SU-DHL-6 (cell line): ENCODE measurements around the gene PALLD.

Source experiments
- H2AFZ ChIP-seq: fragments of 200-600 bp; sonication (generic); 2 replicates; pipeline ENCODE4 v1.6.1; 2014; ENCODE audit warnings: low read depth, mild to moderate bottlenecking, moderate library complexity, mixed read lengths, antibody characterized with exemption, low read length; ENCODE audit not compliant: severe bottlenecking
- H3F3A ChIP-seq: fragments of 200-600 bp; shearing (Covaris generic); 2 replicates; pipeline ENCODE4 v1.6.0; 2016; ENCODE audit warnings: antibody characterized with exemption, mild to moderate bottlenecking; ENCODE audit not compliant: insufficient read depth
- H3K27ac ChIP-seq: fragments of 200-600 bp; sonication (generic); 2 replicates; pipeline ENCODE4 v1.5.1; 2016; ENCODE audit warnings: low read depth, mild to moderate bottlenecking, low read length, moderate library complexity, mixed read lengths
- H3K27me3 ChIP-seq: fragments of 200-600 bp; sonication (generic), shearing (Covaris generic); 2 replicates; pipeline ENCODE4 v1.6.0; 2014; ENCODE audit warnings: mild to moderate bottlenecking, low read length
- H3K36me3 ChIP-seq: fragments of 200-600 bp; sonication (generic); 2 replicates; pipeline ENCODE4 v1.6.1; 2014; ENCODE audit warnings: mild to moderate bottlenecking, low read length, mixed read lengths
- H3K4me2 ChIP-seq: fragments of 300-600, 200-600 bp; shearing (Covaris generic), sonication (generic); 2 replicates; pipeline ENCODE4 v1.6.0; 2014; ENCODE audit warnings: low read length, low read depth, mild to moderate bottlenecking; ENCODE audit not compliant: poor library complexity, severe bottlenecking
- H3K4me3 ChIP-seq: fragments of 200-600 bp; sonication (generic); 2 replicates; pipeline ENCODE4 v1.5.1; 2014; ENCODE audit warnings: antibody characterized with exemption, low read length, mild to moderate bottlenecking, mixed read lengths; ENCODE audit not compliant: insufficient read depth, poor library complexity, severe bottlenecking
- H3K79me2 ChIP-seq: fragments of 200-600 bp; sonication (generic); 2 replicates; pipeline ENCODE4 v1.6.1; 2014; ENCODE audit warnings: mild to moderate bottlenecking, low read length, moderate library complexity; ENCODE audit not compliant: insufficient read depth
- H3K9ac ChIP-seq: fragments of 200-600 bp; sonication (generic); 2 replicates; pipeline ENCODE4 v1.7.0; 2014; ENCODE audit warnings: mild to moderate bottlenecking, low read length
- H3K9me2 ChIP-seq: fragments of 200-600 bp; sonication (generic); replicated peaks from 2 replicates; pipeline ENCODE4 v1.6.1; 2014; ENCODE audit warnings: low read length; ENCODE audit not compliant: insufficient read depth
- H3K9me3 ChIP-seq: fragments of 200-600 bp; sonication (generic); 2 replicates; pipeline ENCODE4 v1.6.1; 2014; ENCODE audit warnings: low read length, mixed read lengths; ENCODE audit not compliant: insufficient read depth
- H4K20me1 ChIP-seq: fragments of 200-600 bp; sonication (generic); 2 replicates; pipeline ENCODE4 v1.6.1; 2014; ENCODE audit warnings: low read depth, mild to moderate bottlenecking, antibody characterized with exemption, low read length, moderate library complexity, mixed read lengths
- EZH2phosphoT487 ChIP-seq: fragments of 200-600 bp; sonication (generic), shearing (Covaris generic); conservative IDR thresholded peaks from 2 replicates; pipeline ENCODE4 v1.6.1; 2018; ENCODE audit warnings: mild to moderate bottlenecking, antibody characterized with exemption, low read length, moderate library complexity, mixed read lengths
- TF ChIP-seq, protein P1 (sequence below): fragments of 200-600 bp; sonication (generic); IDR thresholded peaks from one replicate; pipeline ENCODE4 v1.5.1; 2017; ENCODE audit warnings: antibody characterized with exemption, mild to moderate bottlenecking, low read length, moderate library complexity; ENCODE audit not compliant: insufficient read depth, poor library complexity, severe bottlenecking

PALLD gene

GRCh38 chr4:168633064-168633463 lies 136.2 kb downstream of the PALLD start:
- no peaks in the 10 kb centered on the region for H3K27me3 ChIP-seq
- H3K9ac ChIP-seq: no peak overlapping the region
- H2AFZ ChIP-seq: no peak overlapping the region
- H3K79me2 ChIP-seq: no peaks in the 10 kb centered on the region
- no peaks in the 10 kb centered on the region for H3K9me3 ChIP-seq
- no peak overlapping the region for H3K27ac ChIP-seq
- no peaks in the 10 kb centered on the region for H4K20me1 ChIP-seq
- no peaks in the 10 kb centered on the region for H3F3A ChIP-seq
- no peaks in the 10 kb centered on the region for H3K36me3 ChIP-seq
- no peak overlapping the region for H3K4me2 ChIP-seq
- H3K4me3 ChIP-seq: no peak overlapping the region
- TF ChIP-seq EZH2phosphoT487: no peak
- TF ChIP-seq, protein P1, sequence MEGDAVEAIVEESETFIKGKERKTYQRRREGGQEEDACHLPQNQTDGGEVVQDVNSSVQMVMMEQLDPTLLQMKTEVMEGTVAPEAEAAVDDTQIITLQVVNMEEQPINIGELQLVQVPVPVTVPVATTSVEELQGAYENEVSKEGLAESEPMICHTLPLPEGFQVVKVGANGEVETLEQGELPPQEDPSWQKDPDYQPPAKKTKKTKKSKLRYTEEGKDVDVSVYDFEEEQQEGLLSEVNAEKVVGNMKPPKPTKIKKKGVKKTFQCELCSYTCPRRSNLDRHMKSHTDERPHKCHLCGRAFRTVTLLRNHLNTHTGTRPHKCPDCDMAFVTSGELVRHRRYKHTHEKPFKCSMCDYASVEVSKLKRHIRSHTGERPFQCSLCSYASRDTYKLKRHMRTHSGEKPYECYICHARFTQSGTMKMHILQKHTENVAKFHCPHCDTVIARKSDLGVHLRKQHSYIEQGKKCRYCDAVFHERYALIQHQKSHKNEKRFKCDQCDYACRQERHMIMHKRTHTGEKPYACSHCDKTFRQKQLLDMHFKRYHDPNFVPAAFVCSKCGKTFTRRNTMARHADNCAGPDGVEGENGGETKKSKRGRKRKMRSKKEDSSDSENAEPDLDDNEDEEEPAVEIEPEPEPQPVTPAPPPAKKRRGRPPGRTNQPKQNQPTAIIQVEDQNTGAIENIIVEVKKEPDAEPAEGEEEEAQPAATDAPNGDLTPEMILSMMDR: no peak
- H3K9me2 ChIP-seq: no peaks in the 10 kb centered on the region

- Histone ChIP-seq H3K4me2 (no peak overlapping the region), H3F3A (no peaks in the 10 kb centered on the region)
These were observed 136.6 kb downstream of the PALLD start for GRCh38 chr4:168633496-168633895.

GRCh38 chr4:168634276-168634802 lies 137.5 kb downstream of the PALLD start:
- no peak overlapping the region for H3K9ac ChIP-seq

More at GRCh38 chr4:168633496-168633895, 136.6 kb downstream of the PALLD start:
- Histone ChIP-seq H3K79me2 (no peaks in the 10 kb centered on the region), H2AFZ (no peak overlapping the region), H3K9me2 (no peaks in the 10 kb centered on the region), H3K4me3 (no peak overlapping the region), H4K20me1 (no peaks in the 10 kb centered on the region), H3K36me3 (no peaks in the 10 kb centered on the region), H3K9ac (no peak overlapping the region), H3K9me3 (no peaks in the 10 kb centered on the region), H3K27me3 (no peaks in the 10 kb centered on the region), H3K27ac (no peak overlapping the region)
- TF ChIP-seq EZH2phosphoT487: no peak
- TF ChIP-seq, protein P1: no peak

More at GRCh38 chr4:168634276-168634802, 137.5 kb downstream of the PALLD start:
- no peak overlapping the region for H2AFZ ChIP-seq
- no peaks in the 10 kb centered on the region for H3K36me3 ChIP-seq
- H3F3A ChIP-seq: no peaks in the 10 kb centered on the region
- no peak overlapping the region for H3K4me2 ChIP-seq
- no peaks in the 10 kb centered on the region for H3K27me3 ChIP-seq
- H3K9me2 ChIP-seq: no peaks in the 10 kb centered on the region
- no peaks in the 10 kb centered on the region for H3K79me2 ChIP-seq
- H3K27ac ChIP-seq: no peak overlapping the region
- no peaks in the 10 kb centered on the region for H3K9me3 ChIP-seq
- TF ChIP-seq EZH2phosphoT487: no peak
- TF ChIP-seq, protein P1: no peak
- no peak overlapping the region for H3K4me3 ChIP-seq
- no peaks in the 10 kb centered on the region for H4K20me1 ChIP-seq
